IMR-90 (cell line): ENCODE results near the gene MDM2. TPM values are rescaled to one million over a fixed set of nuclear protein-coding genes. Genes with fewer than 3 reads are reported as not detected.

Experiments used
- ATAC-seq: fragments of 200-7000 bp; cut with Tn5 transposase; 2 replicates; pipeline ENCODE4 v1.9.1; 2020; ENCODE audit warnings: low read depth, mild to moderate bottlenecking, moderate library complexity
- BruUV-seq: library from RNA; stranded (reverse); fragments of 400-500 nt; replicated peaks from 2 replicates; lab custom pipeline; 2021; lab: Mats Ljungman, UMichigan
- CTCF ChIA-PET: fragments of 300-600 bp; formaldehyde crosslinking; extraction: SDS; loops from one replicate; lab custom pipeline; 2021; ENCODE audit warnings: antibody characterized with exemption; lab: Yijun Ruan, JAX
- POLR2A ChIA-PET: fragments of 300-600 bp; sonication (Branson Sonifier 250); formaldehyde crosslinking; loops from one replicate; lab custom pipeline; 2022; ENCODE audit warnings: antibody characterized with exemption; ENCODE audit not compliant: unreplicated experiment; lab: Charles Lee
- DNase-seq: peaks from one replicate; pipeline ENCODE4 v3.0.0; 2013
- H2AFZ ChIP-seq: replicated peaks from 2 replicates; pipeline ENCODE3; 2013; ENCODE audit warnings: low read length, mild to moderate bottlenecking; ENCODE audit not compliant: poor library complexity
- H2AK5ac ChIP-seq: 2 replicates; pipeline ENCODE4 v1.6.1; 2013; ENCODE audit warnings: low read depth, low read length, inconsistent platforms
- H2AK9ac ChIP-seq: replicated peaks from 2 replicates; pipeline ENCODE3; 2013; ENCODE audit warnings: mild to moderate bottlenecking, low read depth, low read length, moderate library complexity; ENCODE audit not compliant: poor library complexity
- H2BK120ac ChIP-seq: 2 replicates; pipeline ENCODE4 v1.6.1; 2013; ENCODE audit warnings: low read depth, low read length, inconsistent platforms
- H2BK15ac ChIP-seq: 3 replicates; pipeline ENCODE4 v1.6.1; 2013; ENCODE audit warnings: low read depth, low read length, inconsistent platforms
- H2BK20ac ChIP-seq: 2 replicates; pipeline ENCODE4 v1.6.1; 2013; ENCODE audit warnings: low read depth, mild to moderate bottlenecking, inconsistent platforms, low read length, moderate library complexity
- H2BK5ac ChIP-seq: 2 replicates; pipeline ENCODE4 v1.6.1; 2013; ENCODE audit warnings: mild to moderate bottlenecking, low read depth, low read length, inconsistent platforms; ENCODE audit not compliant: poor library complexity, severe bottlenecking
- H3K14ac ChIP-seq: replicated peaks from 2 replicates; pipeline ENCODE4 v1.6.1; 2013; ENCODE audit warnings: low read depth, low read length, inconsistent platforms
- H3K18ac ChIP-seq: 2 replicates; pipeline ENCODE4 v1.6.1; 2013; ENCODE audit warnings: low read depth, low read length, control low read depth
- H3K23ac ChIP-seq: 2 replicates; pipeline ENCODE4 v1.6.1; 2013; ENCODE audit warnings: low read depth, low read length, inconsistent platforms
- H3K27ac ChIP-seq: 2 replicates; pipeline ENCODE4 v1.5.1; 2013; ENCODE audit warnings: mild to moderate bottlenecking, control low read depth, low read length; ENCODE audit not compliant: insufficient read depth
- H3K27me3 ChIP-seq: 2 replicates; pipeline ENCODE4 v1.6.1; 2013; ENCODE audit warnings: low read length; ENCODE audit not compliant: control insufficient read depth, insufficient read depth
- H3K36me3 ChIP-seq: 2 replicates; pipeline ENCODE4 v1.6.1; 2013; ENCODE audit warnings: low read length, mixed read lengths; ENCODE audit not compliant: control insufficient read depth, insufficient read depth
- H3K4ac ChIP-seq: 2 replicates; pipeline ENCODE4 v1.6.1; 2013; ENCODE audit warnings: low read depth, low read length, inconsistent platforms
- H3K4me1 ChIP-seq: 2 replicates; pipeline ENCODE4 v1.6.1; 2013; ENCODE audit warnings: low read length, mixed read lengths; ENCODE audit not compliant: control insufficient read depth, insufficient read depth
- H3K4me2 ChIP-seq: 2 replicates; pipeline ENCODE4 v1.6.1; 2013; ENCODE audit warnings: low read depth, mild to moderate bottlenecking, control low read depth, low read length, moderate library complexity
- H3K4me3 ChIP-seq: 2 replicates; pipeline ENCODE4 v1.5.1; 2013; ENCODE audit warnings: low read depth, mild to moderate bottlenecking, control low read depth, low read length, moderate library complexity; ENCODE audit not compliant: insufficient read depth
- H3K56ac ChIP-seq: 2 replicates; pipeline ENCODE4 v1.6.1; 2013; ENCODE audit warnings: low read length, inconsistent platforms; ENCODE audit not compliant: insufficient read depth; ENCODE audit errors: extremely low read depth
- H3K79me1 ChIP-seq, 2 experiments: 2 replicates each; pipeline ENCODE4 v1.6.1; 2013; ENCODE audit warnings: low read length in 2 of 2, inconsistent platforms in 1 of 2, low read depth in 1 of 2
- H3K9ac ChIP-seq: 2 replicates; pipeline ENCODE4 v1.6.1; 2013; ENCODE audit warnings: low read depth, low read length, control low read depth
- H3K9me1 ChIP-seq: 2 replicates; pipeline ENCODE4 v1.6.1; 2013; ENCODE audit warnings: low read length, inconsistent platforms; ENCODE audit not compliant: insufficient read depth
- H3K9me3 ChIP-seq: 2 replicates; pipeline ENCODE4 v1.6.1; 2013; ENCODE audit warnings: low read length; ENCODE audit not compliant: control insufficient read depth, insufficient read depth
- H4K20me1 ChIP-seq: 2 replicates; pipeline ENCODE4 v1.6.1; 2013; ENCODE audit warnings: low read length, inconsistent platforms; ENCODE audit not compliant: insufficient read depth
- H4K5ac ChIP-seq: 2 replicates; pipeline ENCODE4 v1.6.1; 2013; ENCODE audit warnings: mild to moderate bottlenecking, low read depth, low read length, control low read depth
- H4K8ac ChIP-seq, 2 experiments: 2 replicates each; pipeline ENCODE4 v1.6.1; 2013; ENCODE audit warnings: low read depth in 2 of 2, low read length in 2 of 2, control low read depth in 1 of 2, inconsistent platforms in 1 of 2
- H4K91ac ChIP-seq: 2 replicates; pipeline ENCODE4 v1.6.1; 2013; ENCODE audit warnings: low read depth, low read length, inconsistent platforms; ENCODE audit not compliant: insufficient read depth
- BHLHE40 ChIP-seq: fragments of 150-350 bp; IDR thresholded peaks from 2 replicates; pipeline ENCODE4 v1.6.1; 2016; ENCODE audit warnings: mild to moderate bottlenecking, low read depth, low read length
- CEBPB ChIP-seq: IDR thresholded peaks from 2 replicates; pipeline ENCODE4 v1.6.1; 2012; ENCODE audit warnings: low read depth, low read length, improper control_type of control experiment
- CHD1 ChIP-seq: IDR thresholded peaks from 2 replicates; pipeline ENCODE4 v1.6.1; 2012; ENCODE audit warnings: low read depth, low read length, improper control_type of control experiment
- FOS ChIP-seq: fragments of 150-350 bp; IDR thresholded peaks from 2 replicates; pipeline ENCODE4 v1.6.1; 2016; ENCODE audit warnings: low read depth, low read length
- MAFK ChIP-seq: IDR thresholded peaks from 2 replicates; pipeline ENCODE4 v1.6.1; 2012; ENCODE audit warnings: low read depth, low read length, improper control_type of control experiment
- POLR2A ChIP-seq: IDR thresholded peaks from 2 replicates; pipeline ENCODE4 v1.6.1; 2012; ENCODE audit warnings: mild to moderate bottlenecking, low read depth, low read length
- RAD21 ChIP-seq: IDR thresholded peaks from 2 replicates; pipeline ENCODE4 v1.6.1; 2012; ENCODE audit warnings: low read length, improper control_type of control experiment
- RCOR1 ChIP-seq: IDR thresholded peaks from 2 replicates; pipeline ENCODE4 v1.6.1; 2012; ENCODE audit warnings: mild to moderate bottlenecking, low read length, improper control_type of control experiment; ENCODE audit not compliant: insufficient replicate concordance
- RFX5 ChIP-seq: IDR thresholded peaks from 2 replicates; pipeline ENCODE4 v1.8.0; 2012; ENCODE audit warnings: low read depth, mild to moderate bottlenecking, low read length, moderate library complexity
- SMC3 ChIP-seq: fragments of 150-350 bp; IDR thresholded peaks from 2 replicates; pipeline ENCODE4 v1.6.1; 2016; ENCODE audit warnings: low read depth, mild to moderate bottlenecking, antibody characterized with exemption, low read length, moderate library complexity
- WGBS, 2 experiments: methylation state at CpG; one replicate each; pipeline versions ENCODE4 v1.1.5 to v1.1.7; 2013; ENCODE audit warnings: missing lambda C conversion rate in 2 of 2; ENCODE audit not compliant: insufficient read length in 1 of 2; ENCODE audit errors: extremely low coverage in 2 of 2; 5-methylcytosine and 5-hydroxymethylcytosine counted together
- dilution Hi-C: fragments of 300-500 bp; cut with HindIII; formaldehyde crosslinking; loops from one replicate; pipeline ENCODE4 v1.14.3; 2018; ENCODE audit warnings: low sequenced_read_pairs; ENCODE audit not compliant: unreplicated experiment
- in situ Hi-C: fragments of 300-500 bp; cut with MboI; formaldehyde crosslinking; loops from 3 replicates; pipeline ENCODE4 v1.14.3; 2019; ENCODE audit warnings: low sequenced_read_pairs, inconsistent platforms, mixed read lengths
- intact Hi-C: fragments of 100-400 bp; cut with micrococcal nuclease; formaldehyde crosslinking; loops from 2 replicates; pipeline ENCODE4 v1.10.0; 2022
- polyA plus RNA-seq, 3 experiments: library from polyadenylated mRNA; depleted of rRNA; stranded (reverse); fragments of >200 nt; gene quantifications; 2 replicates each; pipeline ENCODE4 v1.2.3, GENCODE V29; 2012; ENCODE audit warnings: low replicate concordance in 1 of 3
- total RNA-seq: library from RNA; depleted of rRNA; stranded (reverse); fragments of >200 nt; gene quantifications from 2 replicates; pipeline ENCODE4 v1.2.3, GENCODE V29; 2012
- TF ChIP-seq, protein P1 (sequence below): fragments of 150-350 bp; IDR thresholded peaks from 2 replicates; pipeline ENCODE4 v1.6.1; 2017; ENCODE audit warnings: mild to moderate bottlenecking, antibody characterized with exemption, low read length, low read depth
- TF ChIP-seq, protein P2 (sequence below): conservative IDR thresholded peaks from 2 replicates; pipeline ENCODE4 v1.5.1; 2012; ENCODE audit warnings: mild to moderate bottlenecking, low read depth, low read length, improper control_type of control experiment

MDM2 gene
- total and polyA plus RNA-seq, 2 of the 4 experiments (the other 2 are of a cell fraction) = 21.9 to 196 TPM

GRCh38 chr12:68761901-68762630 lies 45.9 kb upstream of the MDM2 start (continued):
- no peak for TF ChIP-seq CEBPB

- Histone ChIP-seq H4K5ac (no peak overlapping the region), H3K79me1 (no peaks in the 10 kb centered on the region; a peak in 1 of 4 replicates), H4K8ac (no peak overlapping the region), H2BK120ac (no peak overlapping the region), H3K23ac (no peak overlapping the region), H3K36me3 (peaks cover 11% of the 10 kb centered on the region), H3K4me2 (no peak overlapping the region), H3K27me3 (no peaks in the 10 kb centered on the region), H2BK20ac (no peak overlapping the region), H2BK5ac (no peak overlapping the region), H3K27ac (no peak overlapping the region), H4K20me1 (no peaks in the 10 kb centered on the region), H3K4ac (no peak overlapping the region), H4K91ac (no peak overlapping the region), H3K56ac (no peak overlapping the region), H3K18ac (no peak overlapping the region), H2BK15ac (no peak overlapping the region), H3K9ac (no peak overlapping the region), H3K14ac (no peak overlapping the region), H3K9me1 (0 out of 2 replicates have a peak, but pooled peaks cover 3% of the 10 kb centered on the region), H3K4me1 (no peaks in the 10 kb centered on the region), H2AK5ac (no peak overlapping the region), H2AK9ac (no peak overlapping the region), H3K4me3 (no peak overlapping the region), H2AFZ (no peak overlapping the region), H3K9me3 (no peaks in the 10 kb centered on the region)
- in situ Hi-C loops = no loop called here
- WGBS, 2 experiments = no CpG with 5 or more reads among the region's 3 CpGs
- TF ChIP-seq RFX5 (no peak), MAFK (no peak), RCOR1 (no peak), POLR2A (no peak), FOS (no peak), SMC3 (no peak), RAD21 (no peak), BHLHE40 (no peak), CHD1 (no peak)
- TF ChIP-seq, protein P1, sequence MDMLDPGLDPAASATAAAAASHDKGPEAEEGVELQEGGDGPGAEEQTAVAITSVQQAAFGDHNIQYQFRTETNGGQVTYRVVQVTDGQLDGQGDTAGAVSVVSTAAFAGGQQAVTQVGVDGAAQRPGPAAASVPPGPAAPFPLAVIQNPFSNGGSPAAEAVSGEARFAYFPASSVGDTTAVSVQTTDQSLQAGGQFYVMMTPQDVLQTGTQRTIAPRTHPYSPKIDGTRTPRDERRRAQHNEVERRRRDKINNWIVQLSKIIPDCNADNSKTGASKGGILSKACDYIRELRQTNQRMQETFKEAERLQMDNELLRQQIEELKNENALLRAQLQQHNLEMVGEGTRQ = no peak
- TF ChIP-seq, protein P2, sequence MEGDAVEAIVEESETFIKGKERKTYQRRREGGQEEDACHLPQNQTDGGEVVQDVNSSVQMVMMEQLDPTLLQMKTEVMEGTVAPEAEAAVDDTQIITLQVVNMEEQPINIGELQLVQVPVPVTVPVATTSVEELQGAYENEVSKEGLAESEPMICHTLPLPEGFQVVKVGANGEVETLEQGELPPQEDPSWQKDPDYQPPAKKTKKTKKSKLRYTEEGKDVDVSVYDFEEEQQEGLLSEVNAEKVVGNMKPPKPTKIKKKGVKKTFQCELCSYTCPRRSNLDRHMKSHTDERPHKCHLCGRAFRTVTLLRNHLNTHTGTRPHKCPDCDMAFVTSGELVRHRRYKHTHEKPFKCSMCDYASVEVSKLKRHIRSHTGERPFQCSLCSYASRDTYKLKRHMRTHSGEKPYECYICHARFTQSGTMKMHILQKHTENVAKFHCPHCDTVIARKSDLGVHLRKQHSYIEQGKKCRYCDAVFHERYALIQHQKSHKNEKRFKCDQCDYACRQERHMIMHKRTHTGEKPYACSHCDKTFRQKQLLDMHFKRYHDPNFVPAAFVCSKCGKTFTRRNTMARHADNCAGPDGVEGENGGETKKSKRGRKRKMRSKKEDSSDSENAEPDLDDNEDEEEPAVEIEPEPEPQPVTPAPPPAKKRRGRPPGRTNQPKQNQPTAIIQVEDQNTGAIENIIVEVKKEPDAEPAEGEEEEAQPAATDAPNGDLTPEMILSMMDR = no peak
- DNase-seq (no peak), ATAC-seq (no peak)
- ChIA-PET POLR2A (no interaction called here), CTCF (interaction anchor here (0.7 kb wide), 1 partner anchor 44 kb away, joined by 3 read pairs; no protein-coding TSS in a partner anchor)
- intact Hi-C loops = no loop called here
- no TSS peak for BruUV-seq
- dilution Hi-C loops = no loop called here
These were observed 45.3 kb upstream of the MDM2 start for GRCh38 chr12:68762691-68763090.
